ENCODE data around the gene IGF1R. TPM values are rescaled to one million over a fixed set of nuclear protein-coding genes. Genes with fewer than 3 reads are reported as not detected.

IGF1R gene
- total RNA-seq, 4 donors from 2014 or later, result 59.6 to 172 (median 88.5) TPM

- WGBS, 2 donors, result 82 to 88% methylated on average over 8 of the region's 8 CpGs
- intact Hi-C loops (cut with DNase I; ENCODE audit: low total_unique reads), result no loop called here
- DNase-seq (ENCODE audit: low spot score in 2 of 2), result no peak
- H3K4me3 ChIP-seq (ENCODE audit: low read depth, poor library complexity, severe bottlenecking), result no peak overlapping the region
- TF ChIP-seq POLR2A (IDR thresholded peaks at IDR 0.05), result no peak
- no peak for TF ChIP-seq CTCF (IDR thresholded peaks at IDR 0.05)
These were observed 164.5 kb downstream of the IGF1R start for GRCh38 chr15:98812716-98813446.

- H3K4me3 ChIP-seq (ENCODE audit: low read depth, poor library complexity, severe bottlenecking), result no peak overlapping the region
- no peak for DNase-seq (ENCODE audit: low spot score in 2 of 2)
- TF ChIP-seq POLR2A (IDR thresholded peaks at IDR 0.05) (no peak), CTCF (IDR thresholded peaks at IDR 0.05) (no peak)
- intact Hi-C loops (cut with DNase I; ENCODE audit: low total_unique reads), result no loop called here
- 90 to 95% methylated on average over 4 of the region's 4 CpGs for WGBS, 2 donors
These were observed 165.6 kb downstream of the IGF1R start for GRCh38 chr15:98813951-98814350.

- TF ChIP-seq CTCF (IDR thresholded peaks at IDR 0.05) (no peak), POLR2A (IDR thresholded peaks at IDR 0.05) (no peak)
- DNase-seq (ENCODE audit: low spot score in 2 of 2), result no peak
These were observed 166.9 kb downstream of the IGF1R start for GRCh38 chr15:98815207-98815606.

GRCh38 chr15:98817745-98818144 lies 169.4 kb downstream of the IGF1R start:
- no peak for DNase-seq (ENCODE audit: low spot score in 2 of 2)
- intact Hi-C loops (cut with DNase I; ENCODE audit: low total_unique reads), result no loop called here
- no peak overlapping the region for H3K4me3 ChIP-seq (ENCODE audit: low read depth, poor library complexity, severe bottlenecking)
- WGBS, 2 donors, result 95 to 98% methylated on average over 2 of the region's 2 CpGs
- no peak for TF ChIP-seq CTCF (IDR thresholded peaks at IDR 0.05)
- no peak for TF ChIP-seq POLR2A (IDR thresholded peaks at IDR 0.05)

More at GRCh38 chr15:98815207-98815606, 166.9 kb downstream of the IGF1R start:
- WGBS, 2 donors, result 86 to 87% methylated on average over 5 of the region's 5 CpGs
- intact Hi-C loops (cut with DNase I; ENCODE audit: low total_unique reads), result no loop called here
- no peak overlapping the region for H3K4me3 ChIP-seq (ENCODE audit: low read depth, poor library complexity, severe bottlenecking)

GRCh38 chr15:98823012-98823458 lies 174.7 kb downstream of the IGF1R start:
- intact Hi-C loops (cut with DNase I; ENCODE audit: low total_unique reads), result no loop called here
- no peak for DNase-seq (ENCODE audit: low spot score in 2 of 2)
- 44 to 57% methylated on average over 2 of the region's 2 CpGs for WGBS, 2 donors
- H3K4me3 ChIP-seq (ENCODE audit: low read depth, poor library complexity, severe bottlenecking), result no peak overlapping the region
- TF ChIP-seq CTCF (IDR thresholded peaks at IDR 0.05) (no peak), POLR2A (IDR thresholded peaks at IDR 0.05) (no peak)

- intact Hi-C loops (cut with DNase I; ENCODE audit: low total_unique reads), result no loop called here
- H3K4me3 ChIP-seq (ENCODE audit: low read depth, poor library complexity, severe bottlenecking), result no peak overlapping the region
- TF ChIP-seq CTCF (IDR thresholded peaks at IDR 0.05) (no peak), POLR2A (IDR thresholded peaks at IDR 0.05) (no peak)
- DNase-seq (ENCODE audit: low spot score in 2 of 2), result no peak
These were observed 175.3 kb downstream of the IGF1R start for GRCh38 chr15:98823616-98824015.
